Activated B cell treated with CpG ODN at 0.5 μM for 24 hours (primary cell): ENCODE results near the gene GSTO1. TPM values are rescaled to one million over a fixed set of nuclear protein-coding genes. Genes with fewer than 3 reads are reported as not detected.

Experiments used
- ATAC-seq: fragments of 200-7000 bp; cut with Tn5 transposase; one replicate; pipeline ENCODE4 v1.10.0; 2021; ENCODE audit warnings: low read depth, mild to moderate bottlenecking, moderate library complexity
- CTCF ChIA-PET: fragments of 350-600 bp; sonication (Branson Sonifier 250); formaldehyde crosslinking; loops from one replicate; lab custom pipeline; 2021; ENCODE audit warnings: antibody characterized with exemption; lab: Charles Lee
- POLR2A ChIA-PET: fragments of 350-600 bp; sonication (Branson Sonifier 250); formaldehyde crosslinking; loops from one replicate; lab custom pipeline; 2021; ENCODE audit warnings: antibody characterized with exemption; lab: Charles Lee
- DNase-seq: peaks from one replicate; pipeline ENCODE4 v3.0.0; 2022
- H3K27ac Mint-ChIP-seq: one replicate; pipeline ENCODE4 v1.8.0; 2020; ENCODE audit warnings: mixed read lengths
- H3K27me3 Mint-ChIP-seq: one replicate; pipeline ENCODE4 v1.8.0; 2021; ENCODE audit warnings: mixed read lengths
- H3K36me3 Mint-ChIP-seq: one replicate; pipeline ENCODE4 v1.8.0; 2021; ENCODE audit warnings: low read depth, mixed read lengths
- H3K4me1 Mint-ChIP-seq: one replicate; pipeline ENCODE4 v1.8.0; 2021; ENCODE audit warnings: mixed read lengths
- H3K4me3 Mint-ChIP-seq: one replicate; pipeline ENCODE4 v1.8.0; 2020; ENCODE audit warnings: mild to moderate bottlenecking, mixed read lengths
- H3K9me3 Mint-ChIP-seq: one replicate; pipeline ENCODE4 v1.8.0; 2020; ENCODE audit warnings: mixed read lengths
- CTCF ChIP-seq: fragments of 200-600 bp; IDR thresholded peaks from one replicate; pipeline ENCODE4 v1.8.0; 2022; ENCODE audit warnings: antibody characterized with exemption, mild to moderate bottlenecking
- intact Hi-C: fragments of 100-400 bp; cut with micrococcal nuclease; formaldehyde crosslinking; loops from one replicate; pipeline ENCODE4 v1.15.1; 2024
- total RNA-seq: library from RNA; stranded (reverse); gene quantifications from 2 replicates; pipeline ENCODE4 v1.2.3, GENCODE V29; 2022

Gene GSTO1
- total RNA-seq, 1 donor from 2014 or later, result 43.0 TPM

- POLR2A ChIA-PET, result interaction anchor here (1.5 kb wide), 1 partner anchor 18 kb away, joined by 4 read pairs; no protein-coding TSS in a partner anchor
- ATAC-seq (no peak), DNase-seq (no peak)
- Mint-ChIP-seq H3K9me3 (no peaks in the 10 kb centered on the region), H3K4me3 (no peak overlapping the region), H3K27me3 (no peaks in the 10 kb centered on the region), H3K4me1 (peaks cover 15% of the 10 kb centered on the region), H3K27ac (no peak overlapping the region), H3K36me3 (peaks cover 59% of the 10 kb centered on the region)
- intact Hi-C loops, result no loop called here
- CTCF ChIA-PET, result interaction anchor here (1.9 kb wide), 1 partner anchor 40 kb away, joined by 7 read pairs; no protein-coding TSS in a partner anchor
- TF ChIP-seq CTCF, result no peak
These were observed 56.6 kb downstream of the GSTO1 start for GRCh38 chr10:104311184-104311720.

- H3K9me3 Mint-ChIP-seq, result no peaks in the 10 kb centered on the region
- POLR2A ChIA-PET, result interaction anchor here (0.7 kb wide), 1 partner anchor 23 kb away, joined by 4 read pairs; the partner anchor contains the start of gene ITPRIP
- no peak overlapping the region for H3K27ac Mint-ChIP-seq
- H3K4me1 Mint-ChIP-seq, result peaks cover 32% of the 10 kb centered on the region
- DNase-seq, result no peak
- H3K27me3 Mint-ChIP-seq, result no peaks in the 10 kb centered on the region
- no peak for TF ChIP-seq CTCF
- H3K36me3 Mint-ChIP-seq, result peaks cover 62% of the 10 kb centered on the region
- CTCF ChIA-PET, result no interaction called here
- no peak overlapping the region for H3K4me3 Mint-ChIP-seq
- no peak for ATAC-seq
- intact Hi-C loops, result no loop called here
These were observed 60.1 kb downstream of the GSTO1 start for GRCh38 chr10:104314591-104315485.

GRCh38 chr10:104315486-104315921, 60.8 kb downstream of the GSTO1 start:
- ATAC-seq, result no peak
- no peaks in the 10 kb centered on the region for H3K9me3 Mint-ChIP-seq
- CTCF ChIA-PET, result interaction anchor here (1.0 kb wide), 1 partner anchor 11 kb away, joined by 3 read pairs; no protein-coding TSS in a partner anchor
- H3K27ac Mint-ChIP-seq, result no peak overlapping the region
- no peak for DNase-seq
- peaks cover 61% of the 10 kb centered on the region for H3K36me3 Mint-ChIP-seq
- TF ChIP-seq CTCF, result no peak
- H3K4me3 Mint-ChIP-seq, result no peak overlapping the region
- POLR2A ChIA-PET, result no interaction called here
- intact Hi-C loops, result no loop called here
- H3K27me3 Mint-ChIP-seq, result no peaks in the 10 kb centered on the region
- peaks cover 38% of the 10 kb centered on the region for H3K4me1 Mint-ChIP-seq

GRCh38 chr10:104316321-104317099, 61.8 kb downstream of the GSTO1 start:
- H3K27ac Mint-ChIP-seq, result peak overlapping the region; percentile 44
- intact Hi-C loops, result no loop called here
- POLR2A ChIA-PET, result interaction anchor here (2.7 kb wide), 1 partner anchor 22 kb away, joined by 6 read pairs; the partner anchor contains the start of gene ITPRIP

More at GRCh38 chr10:104316321-104317099, 61.8 kb downstream of the GSTO1 start:
- H3K27me3 Mint-ChIP-seq, result no peaks in the 10 kb centered on the region
- H3K36me3 Mint-ChIP-seq, result peaks cover 52% of the 10 kb centered on the region
- CTCF ChIA-PET, result interaction anchor here (1.0 to 2.4 kb wide), 2 partner anchors 11 to 12 kb away, joined by 3 to 11 read pairs; no protein-coding TSS in a partner anchor
- no peak for TF ChIP-seq CTCF
- DNase-seq (no peak), ATAC-seq (no peak)
- no peak overlapping the region for H3K4me3 Mint-ChIP-seq
- H3K4me1 Mint-ChIP-seq, result peaks cover 47% of the 10 kb centered on the region
- no peaks in the 10 kb centered on the region for H3K9me3 Mint-ChIP-seq

Other genes starting within 250 kb of the GSTO1 start
- gene COL17A1, start 169.0 kb upstream of the GSTO1 start, total RNA-seq, result not detected in 2 replicates
- 12.3 TPM in 2 replicates for gene SFR1, start 132.7 kb upstream of the GSTO1 start, total RNA-seq
- gene CFAP43, start 22.5 kb upstream of the GSTO1 start, total RNA-seq, result 0.22 TPM in 1 of 2 replicates, not detected in the other
- gene GSTO2, start 14.3 kb downstream of the GSTO1 start, total RNA-seq, result 0.56 and 0.91 TPM in 2 replicates
- 21.3 and 26.1 TPM in 2 replicates for gene ITPRIP, start 83.6 kb downstream of the GSTO1 start, total RNA-seq
- not detected in 2 replicates for gene CFAP58, start 98.9 kb downstream of the GSTO1 start, total RNA-seq